C4-2B (cell line): ENCODE data around the gene PDP2.

Experiments
- H3K27ac ChIP-seq: fragments of 450-650 bp; 2 replicates; pipeline ENCODE4 v1.5.1; 2017
- ZFX ChIP-seq: fragments of 450-650 bp; IDR thresholded peaks from 2 replicates; pipeline ENCODE4 v1.6.1; 2017
- TF ChIP-seq, protein P1 (sequence below): fragments of 450-650 bp; conservative IDR thresholded peaks from 2 replicates; pipeline ENCODE4 v1.5.1; 2017; ENCODE audit warnings: mild to moderate bottlenecking

PDP2 gene

DNA sequence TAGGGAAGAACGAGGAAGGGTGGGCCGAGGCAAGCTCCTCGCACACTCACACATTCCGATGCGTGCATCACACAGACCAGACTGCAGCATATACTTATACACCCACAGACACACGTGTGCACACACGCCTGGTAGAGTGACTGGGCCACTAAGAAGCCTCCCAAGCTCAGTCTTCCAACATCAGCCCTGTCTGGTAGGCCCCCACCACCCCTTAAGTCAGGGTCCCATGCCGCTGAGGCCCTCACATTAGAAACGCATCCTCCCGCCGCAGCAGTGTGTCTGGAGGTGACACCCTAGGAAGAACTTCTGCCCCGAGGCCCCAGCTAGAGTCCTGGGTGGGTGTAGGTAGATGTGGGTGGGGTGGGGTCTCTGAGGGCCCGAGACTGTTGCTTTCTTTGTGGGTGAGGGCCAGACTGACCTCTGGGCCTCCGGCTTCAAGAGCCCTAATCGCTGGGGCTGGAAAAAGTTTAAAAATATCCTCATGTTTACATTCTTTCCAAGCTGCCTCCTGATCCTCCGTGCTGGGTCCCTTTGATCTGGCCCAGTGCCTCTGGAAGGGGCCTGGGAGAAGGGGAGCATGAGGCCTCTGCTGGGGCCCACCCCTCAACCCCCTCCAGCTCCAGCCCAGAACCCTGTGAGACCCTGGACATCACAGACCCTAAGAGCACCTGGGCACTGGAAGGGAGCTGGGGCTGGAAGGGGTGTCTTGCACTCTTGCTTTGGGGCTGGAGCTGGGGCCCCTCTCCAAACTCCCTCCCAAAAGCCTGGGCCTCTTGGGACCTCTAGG, 24.7 kb downstream of the PDP2 start:
- no peak overlapping the region for H3K27ac ChIP-seq
- no peak for TF ChIP-seq ZFX
- TF ChIP-seq, protein P1, sequence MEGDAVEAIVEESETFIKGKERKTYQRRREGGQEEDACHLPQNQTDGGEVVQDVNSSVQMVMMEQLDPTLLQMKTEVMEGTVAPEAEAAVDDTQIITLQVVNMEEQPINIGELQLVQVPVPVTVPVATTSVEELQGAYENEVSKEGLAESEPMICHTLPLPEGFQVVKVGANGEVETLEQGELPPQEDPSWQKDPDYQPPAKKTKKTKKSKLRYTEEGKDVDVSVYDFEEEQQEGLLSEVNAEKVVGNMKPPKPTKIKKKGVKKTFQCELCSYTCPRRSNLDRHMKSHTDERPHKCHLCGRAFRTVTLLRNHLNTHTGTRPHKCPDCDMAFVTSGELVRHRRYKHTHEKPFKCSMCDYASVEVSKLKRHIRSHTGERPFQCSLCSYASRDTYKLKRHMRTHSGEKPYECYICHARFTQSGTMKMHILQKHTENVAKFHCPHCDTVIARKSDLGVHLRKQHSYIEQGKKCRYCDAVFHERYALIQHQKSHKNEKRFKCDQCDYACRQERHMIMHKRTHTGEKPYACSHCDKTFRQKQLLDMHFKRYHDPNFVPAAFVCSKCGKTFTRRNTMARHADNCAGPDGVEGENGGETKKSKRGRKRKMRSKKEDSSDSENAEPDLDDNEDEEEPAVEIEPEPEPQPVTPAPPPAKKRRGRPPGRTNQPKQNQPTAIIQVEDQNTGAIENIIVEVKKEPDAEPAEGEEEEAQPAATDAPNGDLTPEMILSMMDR, result no peak

DNA sequence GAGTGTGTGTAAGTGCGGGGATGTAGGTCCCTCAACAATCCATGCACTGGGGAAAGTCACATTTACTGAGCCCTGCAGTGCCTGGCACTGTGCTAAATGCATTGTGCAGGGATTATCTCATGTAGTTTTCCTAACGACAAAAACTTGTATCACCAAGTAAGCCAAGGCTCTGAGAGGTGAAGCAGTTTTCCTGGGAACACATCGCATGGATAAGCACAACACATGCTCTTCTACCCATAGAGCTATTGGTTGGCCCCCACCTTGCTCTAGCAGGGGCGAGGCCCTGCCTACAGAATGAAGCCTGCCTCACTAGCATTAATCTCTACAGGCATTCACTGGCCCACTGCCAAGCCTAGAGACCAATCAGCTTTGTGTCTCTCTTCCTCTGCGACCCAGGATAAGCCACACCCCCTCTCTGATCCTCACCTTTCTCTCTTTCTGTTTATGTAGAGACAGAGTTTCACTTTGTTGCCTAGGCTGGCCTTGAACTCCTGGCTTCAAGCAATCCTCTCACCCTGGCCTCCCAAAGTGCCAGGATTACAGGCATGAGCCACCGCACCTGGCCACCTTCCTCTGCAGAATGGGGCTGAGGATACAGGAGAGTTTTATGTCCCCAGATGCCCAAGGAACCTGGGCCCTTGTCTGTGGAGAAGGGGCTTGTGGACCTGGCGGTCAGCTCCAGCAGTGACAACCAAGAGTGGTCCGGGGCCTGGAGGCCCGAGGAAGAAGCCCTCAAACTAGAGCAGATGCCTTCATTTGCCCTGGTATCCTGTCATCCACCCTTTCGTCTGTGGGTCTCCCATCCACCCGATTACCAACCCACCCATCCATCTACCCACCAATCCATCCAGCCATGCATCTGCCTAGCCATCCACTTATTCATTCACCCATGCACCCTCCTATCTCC, 25.6 kb downstream of the PDP2 start:
- no peak for TF ChIP-seq ZFX
- TF ChIP-seq, protein P1, result no peak
- H3K27ac ChIP-seq, result no peak overlapping the region

DNA sequence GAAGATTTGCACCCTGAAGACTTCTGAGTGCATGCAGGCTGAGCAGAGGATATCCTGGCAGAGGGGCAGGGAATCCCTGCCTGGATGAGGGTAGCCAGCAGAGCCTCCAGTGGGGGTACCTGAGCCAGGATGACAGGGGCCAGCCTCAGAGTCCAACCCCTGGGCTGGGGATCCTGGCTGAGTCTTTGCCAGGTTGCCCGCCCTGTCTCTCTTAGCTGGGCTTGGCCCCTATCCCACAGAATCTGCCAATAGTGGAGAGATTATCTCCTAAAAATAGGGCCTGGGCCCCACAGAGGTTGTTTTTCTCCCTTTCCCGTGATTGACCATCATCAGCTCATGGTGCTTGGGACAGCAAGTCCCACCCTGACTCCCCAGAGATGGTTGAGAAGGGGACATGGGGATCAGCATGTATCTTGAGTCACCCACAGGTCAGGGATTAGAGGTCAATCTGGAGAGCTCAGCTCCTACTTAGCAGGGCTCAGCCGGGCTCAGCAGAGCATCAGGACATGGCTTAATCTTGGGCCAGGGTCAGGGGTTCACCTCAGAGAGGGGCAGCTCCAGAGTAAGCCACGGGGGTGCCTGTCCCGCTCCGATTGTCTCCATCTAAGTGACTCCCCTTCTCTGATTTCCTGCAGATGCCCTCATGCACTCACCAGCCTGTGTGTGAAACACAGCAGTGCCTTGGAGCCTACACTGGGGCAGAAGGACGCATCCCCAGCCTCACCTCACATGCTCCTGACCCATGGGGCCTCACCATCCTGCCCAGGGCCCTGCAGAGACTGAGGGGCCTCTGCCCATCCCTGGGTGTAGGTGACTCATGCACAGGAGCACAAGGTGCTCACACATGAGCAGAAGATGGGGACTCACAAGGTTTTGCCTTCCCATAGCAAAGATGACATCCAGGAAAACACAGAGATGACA, 26.9 kb downstream of the PDP2 start:
- no peak overlapping the region for H3K27ac ChIP-seq

DNA sequence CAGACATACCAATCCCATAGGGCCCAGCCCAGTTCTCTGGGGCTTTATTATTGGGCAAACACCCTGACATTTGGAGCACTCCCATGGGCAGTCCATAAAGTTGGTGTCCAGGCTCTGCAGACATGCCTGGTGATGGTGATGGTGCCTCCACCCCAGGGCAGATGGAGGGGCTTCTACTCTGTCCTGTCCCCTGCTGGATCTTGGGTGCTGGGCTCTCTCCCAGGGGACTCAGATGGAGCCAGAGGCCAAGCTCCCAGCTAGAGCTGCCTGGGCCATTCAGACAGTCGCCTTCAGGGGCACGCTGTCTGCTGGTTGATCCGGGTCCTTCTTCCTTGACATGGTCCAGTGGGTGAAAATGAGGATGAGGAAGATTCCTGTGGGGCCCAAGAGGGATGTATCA, 27.8 kb downstream of the PDP2 start:
- TF ChIP-seq ZFX, result no peak
- TF ChIP-seq, protein P1, result no peak

More for the DNA sequence above, 26.9 kb downstream of the PDP2 start:
- TF ChIP-seq, protein P1, result no peak
- TF ChIP-seq ZFX, result no peak

DNA sequence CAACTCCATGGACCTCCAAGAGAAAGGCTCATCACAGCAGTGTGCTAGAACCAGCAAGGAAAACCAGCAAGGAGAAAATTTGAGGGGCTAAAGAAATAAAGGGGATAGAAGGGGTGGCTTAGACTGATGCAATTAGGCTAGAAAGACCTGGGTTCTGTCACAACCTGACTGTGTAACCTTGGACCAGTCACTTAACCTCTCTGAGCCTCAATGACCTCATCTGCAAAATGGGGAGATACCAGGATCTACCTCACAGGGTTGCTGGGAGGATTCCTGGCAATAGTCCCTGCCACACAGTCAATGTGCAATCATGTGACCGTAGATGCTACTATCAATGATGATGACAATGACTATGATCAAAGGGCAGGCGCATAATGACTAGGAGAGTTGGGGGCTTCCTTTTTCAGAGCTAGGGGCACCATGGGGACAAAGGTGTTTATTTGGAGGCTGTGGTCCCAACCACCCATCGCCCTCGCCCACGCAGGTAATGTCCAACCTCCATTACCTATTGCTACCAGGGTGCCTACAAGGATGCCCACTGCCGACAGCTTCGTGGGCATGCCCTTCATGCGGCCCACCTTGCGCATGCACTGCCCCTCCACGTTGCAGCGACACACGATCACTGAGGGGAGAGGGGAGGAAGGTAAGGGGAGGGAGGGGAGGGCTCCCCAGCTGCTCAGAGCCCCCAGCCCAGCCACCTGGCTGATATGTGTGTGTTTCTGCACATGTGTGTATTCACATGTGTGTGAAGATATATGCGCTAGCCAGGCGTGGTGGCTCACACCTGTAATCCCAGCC, 28.6 kb downstream of the PDP2 start:
- no peak for TF ChIP-seq ZFX
- TF ChIP-seq, protein P1, result no peak
- H3K27ac ChIP-seq, result no peak overlapping the region

More for the DNA sequence above, 27.8 kb downstream of the PDP2 start:
- no peak overlapping the region for H3K27ac ChIP-seq

DNA sequence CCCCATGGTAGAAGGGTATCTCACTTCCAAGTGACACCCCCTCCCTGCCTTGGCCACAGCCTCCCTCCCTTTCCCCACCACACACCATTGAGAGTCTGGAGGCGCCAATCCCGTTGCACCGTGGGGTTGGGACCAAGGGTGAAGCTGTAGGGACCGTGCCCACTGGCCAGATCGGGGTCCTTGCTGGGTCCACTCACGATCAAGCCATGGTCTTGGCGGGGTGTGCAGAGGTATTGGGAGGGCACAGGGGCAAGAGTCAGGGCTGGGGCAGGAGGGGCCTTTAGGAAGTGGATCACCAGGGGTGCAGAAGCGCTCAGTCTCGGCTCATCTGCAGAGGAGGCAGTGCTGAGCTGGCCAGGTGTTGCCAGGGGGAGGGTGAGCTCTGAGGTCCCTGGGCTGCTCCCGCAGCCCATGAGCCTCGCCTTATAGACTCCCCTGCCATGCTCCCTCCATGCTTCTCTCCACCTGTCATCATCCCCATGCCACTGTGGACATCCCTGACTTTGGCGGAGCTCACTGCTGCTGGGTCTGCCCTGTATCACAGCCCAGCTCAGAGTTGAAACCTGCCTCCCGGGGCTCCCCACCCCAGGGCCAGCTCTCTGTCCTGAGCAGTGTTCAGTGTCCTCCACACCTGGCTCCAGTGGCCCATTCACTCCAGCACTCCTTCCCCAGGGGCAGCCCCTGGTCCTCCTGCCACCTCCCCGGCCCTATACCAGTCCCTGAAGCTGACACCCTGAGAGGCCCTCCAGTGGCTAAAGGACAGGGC, 30.0 kb downstream of the PDP2 start:
- TF ChIP-seq ZFX, result no peak
- no peak overlapping the region for H3K27ac ChIP-seq
